Heart left ventricle (tissue), 16 donors: Measurements from ENCODE around the gene MTSS2. TPM values are rescaled to one million over a fixed set of nuclear protein-coding genes. Genes with fewer than 3 reads are reported as not detected.

Experiments
- ATAC-seq, 4 donors: fragments of 200-7000 bp; cut with Tn5 transposase; one replicate each; pipeline ENCODE4 v1.9.1; 2020 to 2022; ENCODE audit warnings: moderate library complexity in 4 of 4, mild to moderate bottlenecking in 3 of 4, moderate number of reproducible peaks in 1 of 4
- DNase-seq, 5 donors: peaks; one replicate each; pipeline ENCODE4 v3.0.0-alpha.2; 2020
- H3K27ac ChIP-seq, 12 donors: fragments of 200-600 bp; sonication (generic) in 4 of 12; one replicate each; pipeline versions ENCODE4 v1.5.0 to v1.8.0; 2016 to 2022; ENCODE audit warnings: mild to moderate bottlenecking in 2 of 12
- H3K27me3 ChIP-seq, 9 donors: fragments of 200-600 bp; sonication (generic) in 2 of 9; one replicate each; pipeline versions ENCODE4 v1.5.1 to v1.8.0; 2016 to 2022; ENCODE audit warnings: mild to moderate bottlenecking in 3 of 9
- H3K36me3 ChIP-seq, 9 donors: fragments of 200-600 bp; sonication (generic) in 2 of 9; one replicate each; pipeline versions ENCODE4 v1.5.0 to v1.8.0; 2018 to 2022; ENCODE audit warnings: mild to moderate bottlenecking in 2 of 9
- H3K4me1 ChIP-seq, 12 donors: fragments of 200-600 bp; sonication (generic) in 4 of 12; one replicate each; pipeline versions ENCODE4 v1.5.0 to v1.8.0; 2016 to 2022; ENCODE audit warnings: mild to moderate bottlenecking in 3 of 12
- H3K4me3 ChIP-seq, 12 donors: fragments of 200-600 bp; sonication (generic) in 4 of 12; one replicate each; pipeline versions ENCODE4 v1.5.0 to v1.8.0; 2017 to 2022; ENCODE audit warnings: mild to moderate bottlenecking in 9 of 12, moderate library complexity in 4 of 12
- H3K9me3 ChIP-seq, 12 donors: fragments of 200-600 bp; sonication (generic) in 4 of 12; one replicate each; pipeline versions ENCODE4 v1.5.0 to v1.8.0; 2016 to 2022; ENCODE audit warnings: mild to moderate bottlenecking in 1 of 12
- CTCF ChIP-seq, 12 donors: fragments of 200-600 bp; sonication (generic) in 4 of 12; IDR thresholded peaks; one replicate each; pipeline versions ENCODE4 v1.5.0 to v1.8.0; 2018 to 2022; ENCODE audit warnings: antibody characterized with exemption in 12 of 12, mild to moderate bottlenecking in 5 of 12
- POLR2A ChIP-seq, 2 donors: fragments of 450-650 bp; IDR thresholded peaks; one replicate each; pipeline ENCODE4 v1.6.1; 2017; ENCODE audit warnings: antibody characterized with exemption in 2 of 2, mild to moderate bottlenecking in 2 of 2, moderate library complexity in 2 of 2
- WGBS, 4 donors: extraction: QIAGEN DNeasy Blood & Tissue Kit in 2 of 4; methylation state at CpG; one replicate each; pipeline versions ENCODE4 v1.1.5 to v1.1.7; 2013 to 2018; 5-methylcytosine and 5-hydroxymethylcytosine counted together
- intact Hi-C, 10 donors: fragments of 100-400 bp; cut with DNase I; formaldehyde crosslinking; loops; one replicate each; pipeline versions ENCODE4 v1.11.1 to v1.14.2; 2022
- polyA plus RNA-seq, 2 donors: library from polyadenylated mRNA; stranded (reverse); fragments of 200-250 nt; gene quantifications; one replicate each; pipeline ENCODE4 v1.2.3, GENCODE V29; 2013
- total RNA-seq, 9 donors: library from RNA; depleted of rRNA in 2 of 9; stranded (reverse); fragments of >200 nt in 2 of 9; fragmentation: NEBNext Ultra II Directional in 3 of 9; extraction: Animal tissue kit (Norgen Biotek cat#: 25700) in 3 of 9; gene quantifications; one replicate each; pipeline versions ENCODE4 v1.1.0 to v1.2.4, GENCODE V29; 2016 to 2023
- donor health status: ischemic (EF 13 %, LVEDD 7.1; RV severe dilation, severe dysfunction).
- donor health status: healthy with polysubstance abuse.
- donor health status: DM: no; HTN: yes; CAD: no.
- donor health status: DM: no; HTN: no; CAD: no.
- donor health status: ischemic (EF 25% LVEDD 6.9; RV normal size, moderate dysfunction).
- donor health status: ischemic (EF 25% LVEDD 5.7; RV mildly dilated, moderate dysfunction).
- donor health status: healthy.
- donor health status: DM: yes; HTN: yes; CAD: no.
- donor health status: ischemic (EF 35%, LVEDD 5.7; RV mildly dilated, moderate dysfunction).
- donor health status: nonischemic (EF 11% LVEDD 7.7; RV severe dilation, severe dysfunction).
- donor health status: DM: yes; HTN: yes; CAD: no.
- donor health status: PGD.
- donor health status: ischemic (EF 29% LVEDD 5.4; RV normal size, mild dysfunction).
- donor health status: nonischemic (EF 23%, LVEDD 6.1; RV moderate dilation, normal function).

MTSS2 gene
- total and polyA plus RNA-seq, 11 donors = 51.9 to 97.1 (median 72.2) TPM

GRCh38 chr16:70663524-70664324 lies 22.1 kb downstream of the MTSS2 start:
- Histone ChIP-seq H3K36me3 (peaks cover 0 to 63% (median 53%) of the 10 kb centered on the region in 9 donors), H3K4me1 (peaks cover 0 to 31% (median 9%) of the 10 kb centered on the region in 12 donors), H3K27ac (peak overlapping the region in 1 of 12 donors; percentile 68), H3K27me3 (no peaks in the 10 kb centered on the region), H3K9me3 (peaks cover 0 to 2% (median 0%) of the 10 kb centered on the region in 12 donors), H3K4me3 (no peak overlapping the region)
- WGBS, 4 donors = 92 to 97% (median 95%) methylated on average over 44 to 56 of the region's 56 CpGs
- TF ChIP-seq POLR2A (IDR thresholded peaks at IDR 0.05) = no peak
- DNase-seq = no peak
- intact Hi-C loops = no loop called here
- ATAC-seq = peak in 1 of 4 donors; percentile 2

- TF ChIP-seq CTCF (IDR thresholded peaks at IDR 0.05) (no peak), POLR2A (IDR thresholded peaks at IDR 0.05) (no peak)
- DNase-seq (no peak), ATAC-seq (no peak)
- H3K4me3 ChIP-seq = no peak overlapping the region
- no peaks in the 10 kb centered on the region for H3K27me3 ChIP-seq
- no peaks in the 10 kb centered on the region for H3K9me3 ChIP-seq
- intact Hi-C loops = no loop called here
- H3K27ac ChIP-seq = peak overlapping the region in 4 of 12 donors; percentile 2 to 68 (median 22)
- 85 to 86% (median 86%) methylated on average over 7 to 13 of the region's 13 CpGs for WGBS, 4 donors
- peaks cover 0 to 56% (median 46%) of the 10 kb centered on the region in 9 donors for H3K36me3 ChIP-seq
- peaks cover 0 to 24% (median 9%) of the 10 kb centered on the region in 12 donors for H3K4me1 ChIP-seq
These were observed 22.8 kb downstream of the MTSS2 start for GRCh38 chr16:70662991-70663523.

DNA sequence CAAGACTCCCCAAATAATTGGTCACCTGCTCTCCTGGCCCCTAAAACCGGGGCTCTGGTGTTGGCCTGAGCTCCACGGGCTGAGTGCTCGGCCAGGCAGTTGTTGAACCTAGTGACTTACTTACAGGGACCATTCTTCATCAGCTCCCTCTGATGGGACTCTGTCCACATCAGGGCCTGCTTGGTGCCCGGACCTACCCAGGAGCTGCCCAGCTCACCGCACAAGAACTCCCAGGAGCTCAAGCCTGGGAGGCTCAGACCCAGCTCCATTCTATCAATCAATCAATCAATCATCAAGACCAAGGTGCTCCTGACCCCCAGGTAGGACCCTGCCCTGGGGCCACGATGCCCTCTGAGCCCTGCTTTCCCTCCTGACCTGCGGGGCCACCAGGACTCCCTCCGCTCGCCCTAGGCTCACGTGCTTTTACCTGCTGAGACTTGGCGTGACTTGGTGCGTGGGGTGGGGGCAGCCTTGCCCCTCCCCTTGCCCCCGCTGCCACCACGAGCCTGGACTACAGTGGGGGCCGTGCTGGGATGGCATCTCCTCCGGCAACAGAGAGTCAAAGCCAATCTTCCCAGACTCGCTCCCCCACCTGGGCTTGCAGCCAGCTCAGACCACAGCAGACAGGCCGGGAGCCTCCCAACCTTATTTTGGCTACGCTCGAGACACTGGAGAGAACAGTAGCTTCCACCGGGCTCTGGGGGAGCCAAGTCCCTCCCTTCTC lies 23.8 kb downstream of the MTSS2 start:
- intact Hi-C loops = no loop called here
- Histone ChIP-seq H3K27ac (peak overlapping the region in 4 of 12 donors; percentile 2 to 68 (median 22)), H3K9me3 (no peaks in the 10 kb centered on the region), H3K4me3 (no peak overlapping the region), H3K27me3 (no peaks in the 10 kb centered on the region), H3K4me1 (peaks cover 0 to 24% (median 9%) of the 10 kb centered on the region in 12 donors), H3K36me3 (peaks cover 0 to 47% (median 40%) of the 10 kb centered on the region in 9 donors)
- TF ChIP-seq CTCF (IDR thresholded peaks at IDR 0.05) = no peak
- TF ChIP-seq POLR2A (IDR thresholded peaks at IDR 0.05) = no peak
- 62 to 71% (median 69%) methylated on average over 18 to 21 of the region's 21 CpGs for WGBS, 4 donors
- ATAC-seq (peak in 3 of 4 donors; percentile 12 to 30 (median 17)), DNase-seq (peak in 1 of 5 donors; percentile 36)

- intact Hi-C loops = no loop called here
- ATAC-seq (no peak), DNase-seq (peak in 1 of 5 donors; percentile 24)
- no peak overlapping the region for H3K4me3 ChIP-seq
- H3K4me1 ChIP-seq = peaks cover 0 to 21% (median 9%) of the 10 kb centered on the region in 12 donors
- no peak for TF ChIP-seq CTCF (IDR thresholded peaks at IDR 0.05)
- TF ChIP-seq POLR2A (IDR thresholded peaks at IDR 0.05) = no peak
- WGBS, 4 donors = 78 to 86% (median 81%) methylated on average over 17 of the region's 17 CpGs
- H3K9me3 ChIP-seq = no peaks in the 10 kb centered on the region
- no peaks in the 10 kb centered on the region for H3K27me3 ChIP-seq
- H3K27ac ChIP-seq = peak overlapping the region in 1 of 12 donors; percentile 68
- peaks cover 0 to 41% (median 36%) of the 10 kb centered on the region in 9 donors for H3K36me3 ChIP-seq
These were observed 24.3 kb downstream of the MTSS2 start for GRCh38 chr16:70661534-70661917.
